Transverse colon (tissue), 4 donors: Measurements from ENCODE around the gene GJB6. TPM values are rescaled to one million over a fixed set of nuclear protein-coding genes. Genes with fewer than 3 reads are reported as not detected.

Experiments
- DNase-seq: peaks from one replicate; pipeline ENCODE4 v3.0.0-alpha.2; 2019
- H3K27ac ChIP-seq, 4 donors: fragments of 200-600 bp; sonication (generic); 2 replicates each; pipeline ENCODE4 v1.5.1; 2016 to 2018; ENCODE audit warnings: inconsistent platforms in 4 of 4
- H3K27me3 ChIP-seq: fragments of 200-600 bp; sonication (generic); 2 replicates; pipeline ENCODE4 v1.5.1; 2017; ENCODE audit warnings: inconsistent platforms
- H3K36me3 ChIP-seq, 4 donors: fragments of 200-600 bp; sonication (generic); 2 replicates each; pipeline ENCODE4 v1.5.1; 2017 to 2019; ENCODE audit warnings: inconsistent platforms in 4 of 4
- H3K4me1 ChIP-seq, 4 donors: fragments of 200-600 bp; sonication (generic); 2 replicates each; pipeline ENCODE4 v1.5.1; 2017 to 2020; ENCODE audit warnings: inconsistent platforms in 4 of 4
- H3K4me3 ChIP-seq, 4 donors: fragments of 200-600 bp; sonication (generic); 1 replicate in 1 of 4; 2 replicates in 3 of 4; pipeline versions ENCODE4 v1.5.1 to v1.6.1; 2017 to 2019; ENCODE audit warnings: inconsistent platforms in 4 of 4
- H3K9me3 ChIP-seq, 2 donors: fragments of 200-600 bp; sonication (generic); 2 replicates each; pipeline ENCODE4 v1.5.1; 2017 to 2019; ENCODE audit warnings: inconsistent platforms in 2 of 2
- CTCF ChIP-seq, 5 experiments: fragments of 200-600 bp in 3 of 5; fragments of 450-650 bp in 2 of 5; sonication (generic) in 3 of 5; IDR thresholded peaks; 1 replicate in 2 of 5; 2 replicates in 3 of 5; pipeline ENCODE4 v1.5.1; 2016 to 2017; ENCODE audit warnings: antibody characterized with exemption in 5 of 5, inconsistent platforms in 3 of 5, mild to moderate bottlenecking in 2 of 5, moderate library complexity in 1 of 5
- EP300 ChIP-seq: sonication (generic); formaldehyde crosslinking; IDR thresholded peaks from one replicate; pipeline ENCODE4 v1.6.1; 2017; ENCODE audit warnings: antibody characterized with exemption, low read depth
- POLR2A ChIP-seq: fragments of 450-650 bp; IDR thresholded peaks from one replicate; pipeline ENCODE4 v1.6.1; 2016; ENCODE audit warnings: antibody characterized with exemption, mild to moderate bottlenecking, moderate library complexity
- POLR2AphosphoS5 ChIP-seq, 3 donors: sonication (generic); formaldehyde crosslinking; IDR thresholded peaks; one replicate each; pipeline ENCODE4 v1.6.1; 2016; ENCODE audit warnings: antibody characterized with exemption in 3 of 3
- WGBS, 2 donors: methylation state at CpG; one replicate each; pipeline ENCODE4 v1.1.5; 2018; ENCODE audit warnings: low coverage in 1 of 2; 5-methylcytosine and 5-hydroxymethylcytosine counted together
- in situ Hi-C, 4 donors: fragments of 200-750 bp; cut with MboI; loops; one replicate each; pipeline versions ENCODE4 v1.15.0 to v1.15.1; 2017; ENCODE audit warnings: low sequenced_read_pairs in 3 of 4, low pct_ligation_motif_present in 1 of 4, low pct_unique_long_range_greater_than_20kb in 1 of 4
- intact Hi-C: fragments of 100-400 bp; cut with DNase I; formaldehyde crosslinking; loops from one replicate; pipeline ENCODE4 v1.15.1; 2023; ENCODE audit warnings: low total_unique reads
- total RNA-seq, 4 donors: library from RNA; depleted of rRNA; stranded (reverse); fragments of >200 nt; gene quantifications; one replicate each; pipeline ENCODE4 v1.1.0, GENCODE V29; 2016

The GJB6 gene
- total RNA-seq, 4 donors from 2014 or later: 0.68 TPM; not detected in 3

- WGBS, 2 donors: 74 to 100% methylated on average over 1 to 2 of the region's 2 CpGs
- Histone ChIP-seq H3K27ac (no peak overlapping the region), H3K36me3 (no peaks in the 10 kb centered on the region), H3K4me1 (peaks cover 0 to 2% (median 0%) of the 10 kb centered on the region in 4 donors), H3K27me3 (no peaks in the 10 kb centered on the region), H3K9me3 (no peaks in the 10 kb centered on the region), H3K4me3 (no peak overlapping the region)
- intact Hi-C loops (no loop called here), in situ Hi-C loops (no loop called here)
- TF ChIP-seq POLR2AphosphoS5 (IDR thresholded peaks at IDR 0.05): no peak
- TF ChIP-seq POLR2A: no peak
- no peak for TF ChIP-seq CTCF (IDR thresholded peaks at IDR 0.05)
- no peak for TF ChIP-seq EP300
- no peak for DNase-seq
These were observed 40.0 kb upstream of the GJB6 start for GRCh38 chr13:20272104-20272503.

GRCh38 chr13:20271441-20271840, 39.3 kb upstream of the GJB6 start:
- Histone ChIP-seq H3K4me3 (no peak overlapping the region), H3K27ac (no peak overlapping the region), H3K4me1 (peaks cover 0 to 2% (median 0%) of the 10 kb centered on the region in 4 donors), H3K36me3 (no peaks in the 10 kb centered on the region), H3K9me3 (no peaks in the 10 kb centered on the region), H3K27me3 (no peaks in the 10 kb centered on the region)
- 81% methylated on average over 4 of the region's 4 CpGs; no CpG with 5 or more reads in 1 of the 2 donors for WGBS, 2 donors
- intact Hi-C loops (no loop called here), in situ Hi-C loops (no loop called here)
- no peak for DNase-seq
- TF ChIP-seq CTCF (IDR thresholded peaks at IDR 0.05): no peak
- TF ChIP-seq EP300: no peak
- TF ChIP-seq POLR2A: no peak
- TF ChIP-seq POLR2AphosphoS5 (IDR thresholded peaks at IDR 0.05): no peak

- TF ChIP-seq EP300 (no peak), POLR2AphosphoS5 (IDR thresholded peaks at IDR 0.05) (no peak), POLR2A (no peak), CTCF (IDR thresholded peaks at IDR 0.05) (no peak)
- H3K4me3 ChIP-seq: no peak overlapping the region
These were observed 38.2 kb upstream of the GJB6 start for GRCh38 chr13:20270163-20270865.

DNA sequence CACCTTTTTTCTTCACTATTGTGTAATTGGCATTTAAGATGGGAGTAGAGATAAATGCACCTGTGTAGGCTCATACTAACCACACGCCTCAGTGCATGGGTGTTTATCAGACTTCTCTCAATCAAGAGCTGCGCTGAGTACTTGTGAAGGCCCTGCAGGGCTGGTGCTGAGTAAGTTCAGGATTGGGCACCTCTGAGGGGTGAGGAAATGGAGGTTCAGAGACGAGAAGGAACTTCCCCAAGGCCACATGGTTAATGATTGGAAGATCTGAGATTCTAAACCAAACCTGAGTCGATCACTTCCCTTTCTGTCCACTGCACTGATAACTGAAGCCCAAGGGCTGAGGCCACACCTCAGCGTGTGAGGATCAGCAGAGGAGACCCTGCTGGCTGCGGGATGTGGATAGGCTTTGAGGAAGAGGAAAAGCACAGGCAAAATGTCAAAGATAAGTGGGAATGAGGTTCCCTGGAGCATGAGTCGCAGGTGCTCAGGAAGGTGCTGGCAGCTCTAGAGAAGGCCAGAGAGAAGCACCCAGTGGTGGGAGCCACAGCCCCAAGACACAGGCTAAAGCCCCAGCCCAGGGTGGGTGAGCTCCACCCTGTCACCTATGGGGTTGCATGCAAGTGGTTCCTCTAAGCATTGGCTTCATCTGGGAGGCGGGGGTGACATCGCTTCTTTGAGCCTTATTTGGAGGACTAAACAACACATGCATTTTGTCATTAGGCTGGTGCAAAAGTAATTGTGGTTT, 32.3 kb upstream of the GJB6 start:
- in situ Hi-C loops (no loop called here), intact Hi-C loops (no loop called here)
- H3K36me3 ChIP-seq: no peaks in the 10 kb centered on the region
- H3K27me3 ChIP-seq: no peaks in the 10 kb centered on the region
- H3K4me3 ChIP-seq: no peak overlapping the region
- WGBS, 2 donors: 33 to 74% methylated on average over 1 to 9 of the region's 9 CpGs
- no peaks in the 10 kb centered on the region for H3K9me3 ChIP-seq
- H3K4me1 ChIP-seq: peaks cover 0 to 6% (median 3%) of the 10 kb centered on the region in 4 donors
- TF ChIP-seq CTCF (IDR thresholded peaks at IDR 0.05) (no peak), POLR2A (no peak), POLR2AphosphoS5 (IDR thresholded peaks at IDR 0.05) (no peak), EP300 (no peak)
- H3K27ac ChIP-seq: no peak overlapping the region
- no peak for DNase-seq

More at GRCh38 chr13:20270163-20270865, 38.2 kb upstream of the GJB6 start:
- peaks cover 0 to 2% (median 0%) of the 10 kb centered on the region in 4 donors for H3K4me1 ChIP-seq
- no peak overlapping the region for H3K27ac ChIP-seq
- no peak for DNase-seq
- no peaks in the 10 kb centered on the region for H3K36me3 ChIP-seq
- WGBS, 2 donors: 29 to 50% methylated on average over 3 to 9 of the region's 9 CpGs
- no peaks in the 10 kb centered on the region for H3K27me3 ChIP-seq
- in situ Hi-C loops (no loop called here), intact Hi-C loops (no loop called here)
- no peaks in the 10 kb centered on the region for H3K9me3 ChIP-seq
